Gastroesophageal sphincter (tissue), 3 donors: Measurements from ENCODE around the gene SMIM45.

Source experiments
- POLR2AphosphoS5 ChIP-seq: sonication (generic); formaldehyde crosslinking; IDR thresholded peaks from one replicate; pipeline ENCODE4 v1.6.1; 2017; ENCODE audit warnings: antibody characterized with exemption
- TF ChIP-seq, protein P1 (sequence below), 4 experiments: fragments of 200-600 bp in 2 of 4; fragments of 450-650 bp in 2 of 4; sonication (generic) in 1 of 4; IDR thresholded peaks; one replicate each; pipeline ENCODE4 v1.5.1; 2017 to 2019; ENCODE audit warnings: antibody characterized with exemption in 4 of 4, mild to moderate bottlenecking in 2 of 4, moderate library complexity in 2 of 4

DNA sequence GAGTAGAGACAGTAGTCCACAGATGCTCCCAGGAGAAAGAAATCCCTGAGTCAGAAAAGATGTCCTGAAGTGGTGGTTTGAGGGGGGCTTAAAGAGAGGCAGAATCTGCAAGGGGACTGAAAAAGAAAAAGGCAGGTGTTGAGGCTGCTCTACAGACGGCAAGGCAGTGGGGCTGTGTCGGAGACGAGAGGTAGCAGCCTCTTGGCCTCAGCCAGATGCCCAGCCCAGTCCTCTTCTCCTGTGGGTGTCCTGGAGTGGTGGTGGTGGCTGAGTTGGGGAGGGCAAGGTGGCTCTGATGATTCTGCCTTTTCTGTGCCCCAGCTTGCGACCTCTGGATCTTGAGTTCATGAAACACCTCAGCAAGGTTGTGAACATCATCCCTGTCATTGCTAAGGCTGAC lies 37.3 kb downstream of the SMIM45 start:
- TF ChIP-seq, protein P1, sequence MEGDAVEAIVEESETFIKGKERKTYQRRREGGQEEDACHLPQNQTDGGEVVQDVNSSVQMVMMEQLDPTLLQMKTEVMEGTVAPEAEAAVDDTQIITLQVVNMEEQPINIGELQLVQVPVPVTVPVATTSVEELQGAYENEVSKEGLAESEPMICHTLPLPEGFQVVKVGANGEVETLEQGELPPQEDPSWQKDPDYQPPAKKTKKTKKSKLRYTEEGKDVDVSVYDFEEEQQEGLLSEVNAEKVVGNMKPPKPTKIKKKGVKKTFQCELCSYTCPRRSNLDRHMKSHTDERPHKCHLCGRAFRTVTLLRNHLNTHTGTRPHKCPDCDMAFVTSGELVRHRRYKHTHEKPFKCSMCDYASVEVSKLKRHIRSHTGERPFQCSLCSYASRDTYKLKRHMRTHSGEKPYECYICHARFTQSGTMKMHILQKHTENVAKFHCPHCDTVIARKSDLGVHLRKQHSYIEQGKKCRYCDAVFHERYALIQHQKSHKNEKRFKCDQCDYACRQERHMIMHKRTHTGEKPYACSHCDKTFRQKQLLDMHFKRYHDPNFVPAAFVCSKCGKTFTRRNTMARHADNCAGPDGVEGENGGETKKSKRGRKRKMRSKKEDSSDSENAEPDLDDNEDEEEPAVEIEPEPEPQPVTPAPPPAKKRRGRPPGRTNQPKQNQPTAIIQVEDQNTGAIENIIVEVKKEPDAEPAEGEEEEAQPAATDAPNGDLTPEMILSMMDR (IDR thresholded peaks at IDR 0.05) = no peak
- no peak for TF ChIP-seq POLR2AphosphoS5
